Measurements from ENCODE around the gene ZNF48.

The ZNF48 gene

DNA sequence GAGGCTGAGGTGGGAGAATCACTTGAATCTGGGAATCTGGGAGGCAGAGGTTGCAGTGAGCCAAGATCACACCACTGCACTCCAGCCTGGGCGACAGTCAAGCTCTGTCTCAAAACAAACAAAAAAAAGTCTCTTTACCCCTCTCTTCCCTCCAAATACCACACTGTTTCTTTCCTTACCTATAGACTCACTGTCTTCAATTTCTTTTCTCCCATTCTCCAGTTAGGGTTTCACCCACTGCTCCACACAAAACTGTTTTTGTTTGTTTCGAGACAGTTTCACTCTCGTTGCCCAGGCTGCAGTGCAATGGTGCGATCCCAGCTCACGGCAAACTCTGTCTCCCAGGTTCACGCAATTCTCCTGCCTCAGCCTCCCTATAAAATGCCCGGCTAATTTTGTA, 34.0 kb upstream of the ZNF48 start:
- no peak overlapping the region for H2AFZ ChIP-seq (ENCODE audit: low read depth, low read length)
- H3K4me3 ChIP-seq (ENCODE audit: low read length): no peak overlapping the region
- no peak overlapping the region for H3K4me2 ChIP-seq (ENCODE audit: low read length)
- TF ChIP-seq EZH2phosphoT487 (IDR thresholded peaks at IDR 0.05; ENCODE audit: low read depth): no peak
- TF ChIP-seq, protein P1, sequence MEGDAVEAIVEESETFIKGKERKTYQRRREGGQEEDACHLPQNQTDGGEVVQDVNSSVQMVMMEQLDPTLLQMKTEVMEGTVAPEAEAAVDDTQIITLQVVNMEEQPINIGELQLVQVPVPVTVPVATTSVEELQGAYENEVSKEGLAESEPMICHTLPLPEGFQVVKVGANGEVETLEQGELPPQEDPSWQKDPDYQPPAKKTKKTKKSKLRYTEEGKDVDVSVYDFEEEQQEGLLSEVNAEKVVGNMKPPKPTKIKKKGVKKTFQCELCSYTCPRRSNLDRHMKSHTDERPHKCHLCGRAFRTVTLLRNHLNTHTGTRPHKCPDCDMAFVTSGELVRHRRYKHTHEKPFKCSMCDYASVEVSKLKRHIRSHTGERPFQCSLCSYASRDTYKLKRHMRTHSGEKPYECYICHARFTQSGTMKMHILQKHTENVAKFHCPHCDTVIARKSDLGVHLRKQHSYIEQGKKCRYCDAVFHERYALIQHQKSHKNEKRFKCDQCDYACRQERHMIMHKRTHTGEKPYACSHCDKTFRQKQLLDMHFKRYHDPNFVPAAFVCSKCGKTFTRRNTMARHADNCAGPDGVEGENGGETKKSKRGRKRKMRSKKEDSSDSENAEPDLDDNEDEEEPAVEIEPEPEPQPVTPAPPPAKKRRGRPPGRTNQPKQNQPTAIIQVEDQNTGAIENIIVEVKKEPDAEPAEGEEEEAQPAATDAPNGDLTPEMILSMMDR (IDR thresholded peaks at IDR 0.05; ENCODE audit: low read depth, low read length): no peak
- H3K9ac ChIP-seq (ENCODE audit: low read length): no peak overlapping the region
- no peaks in the 10 kb centered on the region for H3K27me3 ChIP-seq (ENCODE audit: low read depth, low read length)
- peaks cover 37% of the 10 kb centered on the region for H3K36me3 ChIP-seq (replicated peaks; ENCODE audit: low read depth, low read length)
- peaks cover 37% of the 10 kb centered on the region for H3K79me2 ChIP-seq (ENCODE audit: low read length)
- no peaks in the 10 kb centered on the region for H3K9me3 ChIP-seq (ENCODE audit: insufficient read depth, low read length)
- H3K4me1 ChIP-seq (ENCODE audit: low read length): peaks cover 2% of the 10 kb centered on the region; the same call in 1 of the 2 replicates
- no peaks in the 10 kb centered on the region for H4K20me1 ChIP-seq (ENCODE audit: insufficient read depth, low read length)
- H3K27ac ChIP-seq (ENCODE audit: low read length): no peak overlapping the region

DNA sequence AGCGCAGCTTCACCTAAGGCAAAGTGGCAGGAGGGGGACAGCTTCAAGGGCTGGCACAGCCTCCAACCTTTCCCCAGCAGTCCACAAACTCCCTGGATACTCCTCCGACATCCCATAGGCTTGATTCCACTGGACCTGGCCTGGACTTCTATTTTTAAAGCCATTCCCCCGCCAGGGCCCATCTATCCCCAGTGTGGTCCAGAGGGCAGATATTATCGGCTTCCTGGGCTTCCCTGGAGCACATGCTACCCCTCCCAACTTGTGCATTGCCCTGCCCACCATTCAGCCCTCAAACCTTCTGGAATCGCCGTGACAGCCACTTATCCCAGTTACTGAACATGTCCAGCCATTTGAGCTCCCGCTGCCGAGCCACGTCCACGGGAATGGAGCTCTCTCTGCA, 30.0 kb upstream of the ZNF48 start:
- Histone ChIP-seq H3K4me3 (ENCODE audit: low read length) (no peak overlapping the region), H3K27me3 (ENCODE audit: low read depth, low read length) (no peaks in the 10 kb centered on the region), H2AFZ (ENCODE audit: low read depth, low read length) (no peak overlapping the region), H4K20me1 (ENCODE audit: insufficient read depth, low read length) (peaks cover 24% of the 10 kb centered on the region), H3K79me2 (ENCODE audit: low read length) (peaks cover 64% of the 10 kb centered on the region), H3K4me1 (ENCODE audit: low read length) (peaks cover 21% of the 10 kb centered on the region), H3K27ac (ENCODE audit: low read length) (no peak overlapping the region), H3K9ac (ENCODE audit: low read length) (no peak overlapping the region), H3K4me2 (ENCODE audit: low read length) (no peak overlapping the region), H3K9me3 (ENCODE audit: insufficient read depth, low read length) (no peaks in the 10 kb centered on the region), H3K36me3 (replicated peaks; ENCODE audit: low read depth, low read length) (peaks cover 27% of the 10 kb centered on the region)
- TF ChIP-seq, protein P1 (IDR thresholded peaks at IDR 0.05; ENCODE audit: low read depth, low read length): no peak
- TF ChIP-seq EZH2phosphoT487 (IDR thresholded peaks at IDR 0.05; ENCODE audit: low read depth): no peak

DNA sequence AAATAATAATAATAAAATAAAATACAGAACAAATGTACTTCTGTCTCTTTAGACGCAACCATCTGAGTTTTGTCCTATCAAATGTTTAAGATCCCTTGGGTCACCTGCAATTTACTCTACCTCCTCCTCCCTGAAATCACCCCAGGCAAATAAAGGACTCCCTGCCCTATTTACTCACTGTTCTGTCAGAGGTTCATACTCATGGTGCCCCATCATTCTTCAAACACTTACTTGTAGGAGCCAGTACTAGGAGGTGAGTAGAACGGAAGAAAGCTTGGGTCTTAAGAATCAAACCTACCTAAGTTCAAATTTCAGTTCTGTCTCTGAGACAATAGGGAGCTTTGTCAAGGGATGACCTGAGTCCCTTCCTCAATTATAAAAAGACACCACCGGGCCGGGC, 28.7 kb upstream of the ZNF48 start:
- Histone ChIP-seq H3K9ac (ENCODE audit: low read length) (no peak overlapping the region), H3K9me3 (ENCODE audit: insufficient read depth, low read length) (no peaks in the 10 kb centered on the region), H3K4me3 (ENCODE audit: low read length) (no peak overlapping the region), H2AFZ (ENCODE audit: low read depth, low read length) (no peak overlapping the region), H3K36me3 (replicated peaks; ENCODE audit: low read depth, low read length) (peaks cover 27% of the 10 kb centered on the region), H3K27ac (ENCODE audit: low read length) (no peak overlapping the region), H3K79me2 (ENCODE audit: low read length) (peaks cover 58% of the 10 kb centered on the region), H3K27me3 (ENCODE audit: low read depth, low read length) (no peaks in the 10 kb centered on the region), H4K20me1 (ENCODE audit: insufficient read depth, low read length) (peaks cover 24% of the 10 kb centered on the region), H3K4me2 (ENCODE audit: low read length) (no peak overlapping the region), H3K4me1 (ENCODE audit: low read length) (peaks cover 24% of the 10 kb centered on the region)
- TF ChIP-seq, protein P1 (IDR thresholded peaks at IDR 0.05; ENCODE audit: low read depth, low read length): no peak
- TF ChIP-seq EZH2phosphoT487 (IDR thresholded peaks at IDR 0.05; ENCODE audit: low read depth): no peak

DNA sequence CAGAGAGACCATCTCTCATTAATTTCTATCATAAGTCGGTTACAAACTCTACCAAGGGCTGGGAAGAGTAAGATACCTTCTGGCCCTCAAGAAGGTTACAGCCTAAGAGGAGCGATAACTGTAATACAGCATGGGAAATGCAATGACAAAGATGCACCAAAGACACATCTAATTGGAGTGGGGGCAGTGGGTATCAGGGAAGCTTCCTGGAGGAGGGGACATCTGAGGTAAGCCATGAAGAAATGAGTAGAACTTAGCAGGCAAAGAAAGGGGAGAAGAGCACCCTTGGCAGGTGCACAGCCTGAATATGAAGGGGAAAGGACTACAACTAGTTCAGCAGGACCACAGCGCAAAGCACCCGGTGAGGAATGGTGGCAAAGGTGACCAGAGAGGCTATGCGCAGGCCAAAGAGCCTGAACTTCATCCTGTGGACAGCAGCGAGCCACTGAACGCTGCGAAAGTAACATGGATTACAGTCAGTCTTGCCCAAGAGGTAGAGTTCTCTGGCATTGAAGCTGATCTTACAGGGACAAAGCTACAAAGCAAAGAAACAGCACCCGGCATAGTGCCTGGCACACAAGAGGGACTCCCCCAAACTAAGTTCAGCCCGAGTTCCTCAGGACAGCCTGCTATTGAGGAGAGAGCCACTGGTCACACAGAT, 27.7 kb upstream of the ZNF48 start:
- H3K9ac ChIP-seq (ENCODE audit: low read length): no peak overlapping the region
- peaks cover 23% of the 10 kb centered on the region for H3K36me3 ChIP-seq (replicated peaks; ENCODE audit: low read depth, low read length)
- H3K9me3 ChIP-seq (ENCODE audit: insufficient read depth, low read length): no peaks in the 10 kb centered on the region
- H3K4me2 ChIP-seq (ENCODE audit: low read length): peak overlapping the region; percentile 99
- H3K4me1 ChIP-seq (ENCODE audit: low read length): peaks cover 30% of the 10 kb centered on the region
- H3K4me3 ChIP-seq (ENCODE audit: low read length): peak overlapping the region; percentile 97
- H2AFZ ChIP-seq (ENCODE audit: low read depth, low read length): no peak overlapping the region
- no peaks in the 10 kb centered on the region for H3K27me3 ChIP-seq (ENCODE audit: low read depth, low read length)
- H3K27ac ChIP-seq (ENCODE audit: low read length): no peak overlapping the region
- H4K20me1 ChIP-seq (ENCODE audit: insufficient read depth, low read length): peaks cover 24% of the 10 kb centered on the region
- TF ChIP-seq, protein P1 (IDR thresholded peaks at IDR 0.05; ENCODE audit: low read depth, low read length): no peak
- TF ChIP-seq EZH2phosphoT487 (IDR thresholded peaks at IDR 0.05; ENCODE audit: low read depth): no peak
- peaks cover 58% of the 10 kb centered on the region for H3K79me2 ChIP-seq (ENCODE audit: low read length)
